ENCODE data around the gene PHTF1. TPM values are rescaled to one million over a fixed set of nuclear protein-coding genes. Genes with fewer than 3 reads are reported as not detected.

Gene PHTF1
- total and polyA plus RNA-seq, 10 of the 15 experiments (the other 5 are each of a cell fraction or from before 2014, with no cell fraction given), result 7.8 to 37.6 (median 24.1) TPM

DNA sequence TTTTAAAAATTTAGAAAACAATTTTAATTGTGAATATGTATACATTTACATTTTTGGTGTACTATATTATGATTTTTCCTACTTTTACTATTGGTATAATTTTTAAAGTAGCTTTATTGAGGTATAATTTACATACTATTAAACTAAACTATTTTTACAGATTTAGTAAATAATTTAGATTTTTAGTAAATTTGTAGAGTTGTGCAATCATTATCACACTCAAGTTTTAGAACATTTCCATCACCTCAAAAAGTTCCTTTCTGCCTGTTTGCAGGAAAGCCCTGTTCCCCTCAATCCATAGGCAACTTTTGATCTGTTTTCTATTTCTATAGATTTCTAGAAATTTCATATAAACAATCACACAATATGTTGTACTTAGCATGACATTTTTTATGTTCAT, 8.2 kb downstream of the PHTF1 start:
- ChIA-PET POLR2A (no interaction called here), CTCF (no interaction called here), RAD21 (ENCODE audit: unreplicated experiment) (no interaction called here), SMC1A (ENCODE audit: uncharacterized antibody, unreplicated experiment) (interaction anchor here (0.7 to 1.4 kb wide), 2 partner anchors 12 to 33 kb away, joined by 3 read pairs; no protein-coding TSS in a partner anchor)
- ATAC-seq (no peak), FAIRE-seq (no peak), DNase-seq (ENCODE audit: low read depth, low spot score) (no peak)
- H3K4me1 ChIP-seq (ENCODE audit: control insufficient read depth, insufficient read depth, low read length), result peaks cover 4% of the 10 kb centered on the region; the same call in 1 of the 2 replicates
- H3K4me2 ChIP-seq (ENCODE audit: control insufficient read depth, insufficient read depth), result 0 out of 2 replicates have a peak overlapping the region, but pooled peaks have one; percentile 3
- H3K79me2 ChIP-seq (ENCODE audit: control insufficient read depth, insufficient read depth, low read length), result peaks cover 5% of the 10 kb centered on the region
- in situ Hi-C loops (cut with MboI) (no loop called here), intact Hi-C loops (cut with micrococcal nuclease; ENCODE audit: unreplicated experiment) (loop anchor here (10.0 kb wide), 1 partner anchor 154 kb away; the partner anchor contains the start of genes AP4B1 and DCLRE1B)
- H3K4me3 ChIP-seq, result no peak overlapping the region
- BruUV-seq (replicated peaks), result no TSS peak
- no peak overlapping the region for H2AFZ ChIP-seq (ENCODE audit: control insufficient read depth, low read depth, low read length)
- no peak for TF ChIP-seq MEF2B (IDR thresholded peaks at IDR 0.05; ENCODE audit: partially characterized antibody, poor library complexity, severe bottlenecking)
- no peak for TF ChIP-seq IKZF2 (IDR thresholded peaks at IDR 0.05)
- no peaks in the 10 kb centered on the region for H4K20me1 ChIP-seq (ENCODE audit: control insufficient read depth, insufficient read depth)
- no peak overlapping the region for H3K9ac ChIP-seq (ENCODE audit: control insufficient read depth, insufficient read depth, low read length)
- peaks cover 0 to 6% of the 10 kb centered on the region in 2 experiments; a peak in 2 of 4 replicates for H3K36me3 ChIP-seq (ENCODE audit: control insufficient read depth in 2 of 2, insufficient read depth in 2 of 2, low read length in 1 of 2)
- no peak overlapping the region for H3K27ac ChIP-seq (ENCODE audit: control insufficient read depth, insufficient read depth)
- H3K9me3 ChIP-seq (replicated peaks; ENCODE audit: control insufficient read depth, insufficient read depth, low read length), result no peaks in the 10 kb centered on the region
- no peaks in the 10 kb centered on the region for H3K27me3 ChIP-seq (replicated peaks in 1 of 2; ENCODE audit: control insufficient read depth in 2 of 2, insufficient read depth in 2 of 2, low read length in 1 of 2)

GRCh38 chr1:113749402-113749801, 9.9 kb downstream of the PHTF1 start:
- no peak for ATAC-seq
- Histone ChIP-seq H3K4me1 (ENCODE audit: control insufficient read depth, insufficient read depth, low read length) (peaks cover 4% of the 10 kb centered on the region; the same call in 1 of the 2 replicates), H3K36me3 (ENCODE audit: control insufficient read depth in 2 of 2, insufficient read depth in 2 of 2, low read length in 1 of 2) (peaks cover 0 to 6% of the 10 kb centered on the region in 2 experiments; a peak in 2 of 4 replicates), H3K4me2 (ENCODE audit: control insufficient read depth, insufficient read depth) (no peak overlapping the region), H3K79me2 (ENCODE audit: control insufficient read depth, insufficient read depth, low read length) (no peaks in the 10 kb centered on the region; the same call in 1 of the 2 replicates), H3K9ac (ENCODE audit: control insufficient read depth, insufficient read depth, low read length) (no peak overlapping the region), H2AFZ (ENCODE audit: control insufficient read depth, low read depth, low read length) (no peak overlapping the region), H4K20me1 (ENCODE audit: control insufficient read depth, insufficient read depth) (no peaks in the 10 kb centered on the region), H3K27ac (ENCODE audit: control insufficient read depth, insufficient read depth) (no peak overlapping the region), H3K27me3 (replicated peaks in 1 of 2; ENCODE audit: control insufficient read depth in 2 of 2, insufficient read depth in 2 of 2, low read length in 1 of 2) (no peaks in the 10 kb centered on the region), H3K9me3 (replicated peaks; ENCODE audit: control insufficient read depth, insufficient read depth, low read length) (no peaks in the 10 kb centered on the region), H3K4me3 (no peak overlapping the region)
- DNase-seq (ENCODE audit: low read depth, low spot score), result no peak
- FAIRE-seq, result no peak
- BruUV-seq (replicated peaks), result no TSS peak
- no peak for TF ChIP-seq NFIC (IDR thresholded peaks at IDR 0.05; ENCODE audit: low read depth, low read length)
- TF ChIP-seq RUNX3 (IDR thresholded peaks at IDR 0.05; ENCODE audit: low read length), result no peak
- TF ChIP-seq EED (IDR thresholded peaks at IDR 0.05; ENCODE audit: low read depth), result no peak
- TF ChIP-seq HDAC6 (IDR thresholded peaks at IDR 0.05; ENCODE audit: unreplicated experiment), result no peak
- no peak for TF ChIP-seq BACH1 (IDR thresholded peaks at IDR 0.05; ENCODE audit: borderline replicate concordance)
- TF ChIP-seq, protein P1, sequence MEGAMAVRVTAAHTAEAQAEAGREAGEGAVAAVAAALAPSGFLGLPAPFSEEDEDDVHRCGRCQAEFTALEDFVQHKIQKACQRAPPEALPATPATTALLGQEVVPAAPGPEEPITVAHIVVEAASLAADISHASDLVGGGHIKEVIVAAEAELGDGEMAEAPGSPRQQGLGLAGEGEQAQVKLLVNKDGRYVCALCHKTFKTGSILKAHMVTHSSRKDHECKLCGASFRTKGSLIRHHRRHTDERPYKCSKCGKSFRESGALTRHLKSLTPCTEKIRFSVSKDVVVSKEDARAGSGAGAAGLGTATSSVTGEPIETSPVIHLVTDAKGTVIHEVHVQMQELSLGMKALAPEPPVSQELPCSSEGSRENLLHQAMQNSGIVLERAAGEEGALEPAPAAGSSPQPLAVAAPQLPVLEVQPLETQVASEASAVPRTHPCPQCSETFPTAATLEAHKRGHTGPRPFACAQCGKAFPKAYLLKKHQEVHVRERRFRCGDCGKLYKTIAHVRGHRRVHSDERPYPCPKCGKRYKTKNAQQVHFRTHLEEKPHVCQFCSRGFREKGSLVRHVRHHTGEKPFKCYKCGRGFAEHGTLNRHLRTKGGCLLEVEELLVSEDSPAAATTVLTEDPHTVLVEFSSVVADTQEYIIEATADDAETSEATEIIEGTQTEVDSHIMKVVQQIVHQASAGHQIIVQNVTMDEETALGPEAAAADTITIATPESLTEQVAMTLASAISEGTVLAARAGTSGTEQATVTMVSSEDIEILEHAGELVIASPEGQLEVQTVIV (IDR thresholded peaks at IDR 0.05; ENCODE audit: borderline replicate concordance, partially characterized antibody), result no peak
- no peak for TF ChIP-seq TBL1XR1 (IDR thresholded peaks at IDR 0.05; ENCODE audit: low read depth, low read length)
- no peak for TF ChIP-seq YY1 (IDR thresholded peaks at IDR 0.05; ENCODE audit: low read depth, low read length)
- no peak for TF ChIP-seq HSF1 (IDR thresholded peaks at IDR 0.05; ENCODE audit: low read depth, low read length)
- no peak for TF ChIP-seq FOXK2 (IDR thresholded peaks at IDR 0.05)
- no peak for TF ChIP-seq ZNF384 (IDR thresholded peaks at IDR 0.05; ENCODE audit: borderline replicate concordance, low read depth, low read length)
- TF ChIP-seq ZBED1 (IDR thresholded peaks at IDR 0.05; ENCODE audit: borderline replicate concordance), result no peak
- no peak for TF ChIP-seq NFYB (IDR thresholded peaks at IDR 0.05; ENCODE audit: insufficient read depth, low read depth, low read length)
- TF ChIP-seq JUND (IDR thresholded peaks at IDR 0.05; ENCODE audit: low read depth, low read length), result no peak
- intact Hi-C loops (cut with micrococcal nuclease; ENCODE audit: unreplicated experiment) (no loop called here), in situ Hi-C loops (cut with MboI) (no loop called here)
- ChIA-PET CTCF (no interaction called here), SMC1A (ENCODE audit: uncharacterized antibody, unreplicated experiment) (no interaction called here), POLR2A (no interaction called here), RAD21 (ENCODE audit: unreplicated experiment) (no interaction called here)
- 78% methylated on average over 3 of the region's 3 CpGs for WGBS (ENCODE audit: insufficient coverage, insufficient replicate concordance, low lambda C conversion rate, missing lambda C conversion rate)
